Measurements from ENCODE around the gene NPC2. TPM values are rescaled to one million over a fixed set of nuclear protein-coding genes. Genes with fewer than 3 reads are reported as not detected.

Gene NPC2
- total and polyA plus RNA-seq, 5 donors: 116 to 170 (median 121) TPM

GRCh38 chr14:74518221-74518620, 25.1 kb upstream of the NPC2 start:
- Histone ChIP-seq H3K27ac (ENCODE audit: low read length) (no peak overlapping the region), H3K4me1 (ENCODE audit: control insufficient read depth, insufficient read depth, low read length) (no peaks in the 10 kb centered on the region), H3K27me3 (ENCODE audit: control insufficient read depth, insufficient read depth) (no peaks in the 10 kb centered on the region), H3K4me3 (ENCODE audit: low read length) (no peak overlapping the region), H3K9me3 (ENCODE audit: control insufficient read depth, low read length) (no peaks in the 10 kb centered on the region)
- 85% methylated on average over 6 of the region's 6 CpGs for WGBS
- DNase-seq: no peak
- no peak for ATAC-seq
- intact Hi-C loops (cut with DNase I): no loop called here

- Histone ChIP-seq H3K27me3 (ENCODE audit: control insufficient read depth, insufficient read depth) (no peaks in the 10 kb centered on the region), H3K4me1 (ENCODE audit: control insufficient read depth, insufficient read depth, low read length) (no peaks in the 10 kb centered on the region), H3K9me3 (ENCODE audit: control insufficient read depth, low read length) (no peaks in the 10 kb centered on the region), H3K27ac (ENCODE audit: low read length) (no peak overlapping the region), H3K4me3 (ENCODE audit: low read length) (no peak overlapping the region)
- intact Hi-C loops (cut with DNase I): no loop called here
- ATAC-seq (no peak), DNase-seq (peak in 1 of 3 donors; percentile 19)
- WGBS: 71% methylated on average over 4 of the region's 4 CpGs
Observed at GRCh38 chr14:74517731-74518130, 24.6 kb upstream of the NPC2 start.

- H3K27ac ChIP-seq (ENCODE audit: low read length): no peak overlapping the region
- H3K4me3 ChIP-seq (ENCODE audit: low read length): no peak overlapping the region
- WGBS: 86% methylated on average over 12 of the region's 12 CpGs
- no peaks in the 10 kb centered on the region for H3K4me1 ChIP-seq (ENCODE audit: control insufficient read depth, insufficient read depth, low read length)
- intact Hi-C loops (cut with DNase I): no loop called here
- no peaks in the 10 kb centered on the region for H3K27me3 ChIP-seq (ENCODE audit: control insufficient read depth, insufficient read depth)
- peak in 1 of 2 donors; percentile 22 for ATAC-seq
- H3K9me3 ChIP-seq (ENCODE audit: control insufficient read depth, low read length): no peaks in the 10 kb centered on the region
- peak in 2 of 3 donors; percentile 36 to 39 for DNase-seq
Observed at GRCh38 chr14:74516451-74517160, 23.5 kb upstream of the NPC2 start.

- Histone ChIP-seq H3K9me3 (ENCODE audit: control insufficient read depth, low read length) (no peaks in the 10 kb centered on the region), H3K4me3 (ENCODE audit: low read length) (no peak overlapping the region), H3K27me3 (ENCODE audit: control insufficient read depth, insufficient read depth) (no peaks in the 10 kb centered on the region), H3K4me1 (ENCODE audit: control insufficient read depth, insufficient read depth, low read length) (no peaks in the 10 kb centered on the region), H3K27ac (ENCODE audit: low read length) (no peak overlapping the region)
- ATAC-seq (no peak), DNase-seq (peak in 2 of 3 donors; percentile 35 to 45)
- intact Hi-C loops (cut with DNase I): no loop called here
- WGBS: 85% methylated on average over 8 of the region's 8 CpGs
Observed at GRCh38 chr14:74515891-74516412, 22.8 kb upstream of the NPC2 start.

GRCh38 chr14:74514471-74514941, 21.4 kb upstream of the NPC2 start:
- ATAC-seq (peak; percentile 12 to 42), DNase-seq (peak; percentile 51 to 62 (median 62))
- H3K9me3 ChIP-seq (ENCODE audit: control insufficient read depth, low read length): no peaks in the 10 kb centered on the region
- H3K27me3 ChIP-seq (ENCODE audit: control insufficient read depth, insufficient read depth): no peaks in the 10 kb centered on the region
- H3K4me3 ChIP-seq (ENCODE audit: low read length): no peak overlapping the region
- H3K27ac ChIP-seq (ENCODE audit: low read length): no peak overlapping the region
- WGBS: 62% methylated on average over 13 of the region's 13 CpGs
- no peaks in the 10 kb centered on the region for H3K4me1 ChIP-seq (ENCODE audit: control insufficient read depth, insufficient read depth, low read length)
- intact Hi-C loops (cut with DNase I): no loop called here

GRCh38 chr14:74511966-74512830, 19.1 kb upstream of the NPC2 start:
- no peak overlapping the region for H3K27ac ChIP-seq (ENCODE audit: low read length)
- intact Hi-C loops (cut with DNase I): no loop called here
- no peaks in the 10 kb centered on the region for H3K4me1 ChIP-seq (ENCODE audit: control insufficient read depth, insufficient read depth, low read length)
- no peak overlapping the region for H3K4me3 ChIP-seq (ENCODE audit: low read length)
- H3K9me3 ChIP-seq (ENCODE audit: control insufficient read depth, low read length): no peaks in the 10 kb centered on the region
- WGBS: 79% methylated on average over 10 of the region's 10 CpGs
- ATAC-seq: no peak
- no peaks in the 10 kb centered on the region for H3K27me3 ChIP-seq (ENCODE audit: control insufficient read depth, insufficient read depth)
- DNase-seq: peak in 1 of 3 donors; percentile 35

- 75% methylated on average over 10 of the region's 10 CpGs for WGBS
- Histone ChIP-seq H3K27ac (ENCODE audit: low read length) (no peak overlapping the region), H3K4me3 (ENCODE audit: low read length) (no peak overlapping the region), H3K9me3 (ENCODE audit: control insufficient read depth, low read length) (no peaks in the 10 kb centered on the region), H3K4me1 (ENCODE audit: control insufficient read depth, insufficient read depth, low read length) (no peaks in the 10 kb centered on the region), H3K27me3 (ENCODE audit: control insufficient read depth, insufficient read depth) (no peaks in the 10 kb centered on the region)
- ATAC-seq: peak in 1 of 2 donors; percentile 17
- DNase-seq: peak in 1 of 3 donors; percentile 26
- intact Hi-C loops (cut with DNase I): no loop called here
Observed at GRCh38 chr14:74510959-74511409, 17.9 kb upstream of the NPC2 start.

GRCh38 chr14:74510223-74510931, 17.3 kb upstream of the NPC2 start:
- ATAC-seq (no peak), DNase-seq (peak in 1 of 3 donors; percentile 37)
- H3K9me3 ChIP-seq (ENCODE audit: control insufficient read depth, low read length): no peaks in the 10 kb centered on the region
- 60% methylated on average over 21 of the region's 21 CpGs for WGBS
- intact Hi-C loops (cut with DNase I): no loop called here
- H3K27ac ChIP-seq (ENCODE audit: low read length): no peak overlapping the region
- no peaks in the 10 kb centered on the region for H3K27me3 ChIP-seq (ENCODE audit: control insufficient read depth, insufficient read depth)
- H3K4me1 ChIP-seq (ENCODE audit: control insufficient read depth, insufficient read depth, low read length): no peaks in the 10 kb centered on the region
- H3K4me3 ChIP-seq (ENCODE audit: low read length): no peak overlapping the region

- H3K27ac ChIP-seq (ENCODE audit: low read length): no peak overlapping the region
- no peaks in the 10 kb centered on the region for H3K9me3 ChIP-seq (ENCODE audit: control insufficient read depth, low read length)
- intact Hi-C loops (cut with DNase I): loop anchor here in 1 of 4 donors (10.0 kb wide), 1 partner anchor 105 kb away; the partner anchor contains the start of gene LTBP2
- DNase-seq (no peak), ATAC-seq (no peak)
- 91% methylated on average over 10 of the region's 10 CpGs for WGBS
- H3K4me3 ChIP-seq (ENCODE audit: low read length): no peak overlapping the region
- no peaks in the 10 kb centered on the region for H3K4me1 ChIP-seq (ENCODE audit: control insufficient read depth, insufficient read depth, low read length)
- no peaks in the 10 kb centered on the region for H3K27me3 ChIP-seq (ENCODE audit: control insufficient read depth, insufficient read depth)
Observed at GRCh38 chr14:74509587-74510222, 16.6 kb upstream of the NPC2 start.

GRCh38 chr14:74508844-74509428, 15.8 kb upstream of the NPC2 start:
- WGBS: 81% methylated on average over 13 of the region's 13 CpGs
- Histone ChIP-seq H3K27me3 (ENCODE audit: control insufficient read depth, insufficient read depth) (no peaks in the 10 kb centered on the region), H3K9me3 (ENCODE audit: control insufficient read depth, low read length) (no peaks in the 10 kb centered on the region), H3K4me3 (ENCODE audit: low read length) (no peak overlapping the region), H3K27ac (ENCODE audit: low read length) (no peak overlapping the region), H3K4me1 (ENCODE audit: control insufficient read depth, insufficient read depth, low read length) (no peaks in the 10 kb centered on the region)
- DNase-seq (peak in 2 of 3 donors; percentile 32 to 41), ATAC-seq (no peak)
- intact Hi-C loops (cut with DNase I): loop anchor here in 1 of 4 donors (10.0 kb wide), 1 partner anchor 106 kb away; the partner anchor contains the start of gene LTBP2

All from right cardiac atrium (tissue), 5 donors.